Measurements from ENCODE around the gene ROCK2.
"Not testable (repeated sequence)": the region's sequence is repeated elsewhere in the genome, so short reads cannot be mapped to it uniquely, and the experiment has no call there.

Gene ROCK2

DNA sequence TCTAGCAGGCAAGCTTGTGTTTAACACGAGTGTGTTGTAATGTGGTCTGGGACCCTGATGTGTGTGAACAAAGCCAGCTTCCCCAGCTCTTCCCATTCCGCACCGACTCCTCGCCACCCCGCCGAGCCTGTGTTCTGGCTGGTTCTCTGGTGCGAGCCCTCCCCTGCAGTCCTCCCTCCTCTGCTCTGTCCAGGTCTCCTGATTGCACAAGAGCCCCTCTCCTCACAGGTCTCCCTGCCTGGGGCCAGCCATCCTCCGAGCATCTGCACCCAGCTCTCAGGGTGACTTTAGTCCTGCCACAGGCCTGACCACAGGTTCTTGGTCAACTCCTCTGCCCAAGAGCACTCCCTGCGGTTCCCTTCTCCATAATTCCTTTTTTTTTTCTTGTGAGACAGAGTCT is 175.9 kb downstream of the ROCK2 start:
- no peak for DNase-seq

DNA sequence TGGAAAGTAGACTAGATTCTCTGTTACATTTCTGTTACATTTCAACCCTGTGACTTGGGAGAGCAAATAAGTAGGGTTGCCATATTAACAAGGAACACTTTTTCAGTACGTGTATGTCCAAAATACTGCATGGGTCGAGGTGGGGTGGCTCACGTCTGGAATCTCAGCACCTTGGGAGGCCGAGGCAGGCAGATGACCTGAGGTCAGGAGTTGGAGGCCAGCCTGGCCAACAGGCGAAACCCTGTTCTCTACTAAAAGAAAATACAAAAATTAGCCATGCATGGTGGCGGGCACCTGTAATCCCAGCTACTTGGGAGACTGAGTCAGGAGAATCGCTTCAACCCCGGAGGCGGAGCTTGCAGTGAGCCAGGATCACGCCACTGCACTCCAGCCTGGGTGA is 178.0 kb downstream of the ROCK2 start:
- DNase-seq: no peak

- DNase-seq: not testable (repeated sequence)
Measured at GRCh38 chr2:11165046-11165445, 179.4 kb downstream of the ROCK2 start.

DNA sequence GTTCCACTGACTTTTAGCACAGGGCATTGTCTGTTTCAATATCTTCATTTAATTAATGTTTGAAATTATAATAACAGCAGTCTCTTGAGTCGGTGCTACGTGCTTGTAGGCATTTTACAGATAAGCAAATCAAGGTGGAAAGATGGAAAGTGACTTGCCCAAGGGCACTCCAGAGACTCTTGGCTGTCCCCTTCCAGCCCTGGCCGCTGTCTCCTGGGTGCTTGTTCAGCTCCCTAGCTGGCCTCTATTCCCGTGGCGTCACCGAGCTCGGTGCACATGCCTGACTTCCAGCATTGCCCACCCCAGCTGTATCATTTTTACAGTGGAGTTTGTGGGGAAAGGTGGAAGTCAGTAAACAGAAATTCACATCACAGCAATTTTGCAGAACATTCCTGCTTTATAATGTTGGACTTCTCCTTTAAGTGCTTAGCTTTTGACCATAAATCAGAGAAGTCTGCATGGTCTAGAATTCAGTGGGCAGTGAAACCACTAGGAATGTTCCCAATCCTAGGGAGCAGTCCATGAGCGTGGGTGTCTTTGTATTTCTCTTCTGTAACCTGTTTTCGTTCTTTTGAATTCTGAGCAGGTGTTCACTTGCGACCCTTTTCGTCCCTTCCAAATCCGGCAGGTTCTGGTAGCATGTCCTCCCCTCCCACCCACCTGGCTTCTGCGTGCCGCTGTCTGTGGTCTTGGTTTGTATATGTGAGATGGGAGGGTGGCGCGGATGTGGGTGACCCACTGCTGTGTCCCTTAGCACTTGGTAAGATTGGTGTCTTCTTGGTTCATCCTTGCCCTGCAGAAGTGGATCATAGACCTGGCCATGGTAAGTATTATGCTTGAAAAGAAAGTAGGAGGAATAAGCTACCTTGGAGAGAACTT is 180.8 kb downstream of the ROCK2 start:
- no peak for DNase-seq

DNA sequence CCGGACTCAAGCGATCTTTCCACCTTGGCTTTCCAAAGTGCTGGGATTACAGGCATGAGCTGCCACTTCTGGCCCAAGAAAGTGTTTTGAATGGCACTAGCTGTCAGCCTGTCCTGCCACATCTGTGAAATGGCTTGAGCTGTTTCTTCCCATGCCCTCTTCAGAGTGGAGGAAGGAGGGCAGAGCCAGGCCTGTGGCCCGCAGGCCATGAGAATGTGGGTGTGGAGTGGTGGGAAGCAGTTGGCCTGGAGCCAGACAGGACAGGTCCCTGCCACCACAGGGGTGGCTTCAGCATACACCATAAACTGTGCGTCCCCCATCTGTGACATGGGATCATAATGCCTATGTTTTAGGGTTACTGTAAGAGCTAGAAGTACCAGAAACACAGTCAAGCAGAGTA is 182.7 kb downstream of the ROCK2 start:
- DNase-seq: no peak

GRCh38 chr2:11160731-11161455 is 183.5 kb downstream of the ROCK2 start:
- DNase-seq: no peak

DNA sequence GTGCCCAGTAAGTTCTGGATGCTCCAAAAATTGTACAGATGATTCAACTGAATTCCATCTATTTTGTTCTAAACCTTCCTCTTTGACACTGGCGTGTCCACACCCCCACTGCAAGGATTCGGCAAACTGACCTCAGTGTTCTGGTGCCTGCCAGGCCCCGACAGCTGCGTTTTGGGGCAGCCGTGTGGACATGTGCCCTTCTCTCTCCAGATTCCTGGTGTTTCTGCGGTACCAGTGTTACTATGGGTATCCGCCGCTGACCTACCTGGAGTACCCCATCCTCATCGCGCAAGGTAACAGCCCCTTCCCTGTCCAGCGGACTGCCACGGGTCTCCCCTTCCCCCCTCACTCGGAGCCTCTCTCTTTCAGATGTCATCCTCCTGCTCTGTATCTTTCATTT is 184.2 kb downstream of the ROCK2 start:
- no peak for DNase-seq

DNA sequence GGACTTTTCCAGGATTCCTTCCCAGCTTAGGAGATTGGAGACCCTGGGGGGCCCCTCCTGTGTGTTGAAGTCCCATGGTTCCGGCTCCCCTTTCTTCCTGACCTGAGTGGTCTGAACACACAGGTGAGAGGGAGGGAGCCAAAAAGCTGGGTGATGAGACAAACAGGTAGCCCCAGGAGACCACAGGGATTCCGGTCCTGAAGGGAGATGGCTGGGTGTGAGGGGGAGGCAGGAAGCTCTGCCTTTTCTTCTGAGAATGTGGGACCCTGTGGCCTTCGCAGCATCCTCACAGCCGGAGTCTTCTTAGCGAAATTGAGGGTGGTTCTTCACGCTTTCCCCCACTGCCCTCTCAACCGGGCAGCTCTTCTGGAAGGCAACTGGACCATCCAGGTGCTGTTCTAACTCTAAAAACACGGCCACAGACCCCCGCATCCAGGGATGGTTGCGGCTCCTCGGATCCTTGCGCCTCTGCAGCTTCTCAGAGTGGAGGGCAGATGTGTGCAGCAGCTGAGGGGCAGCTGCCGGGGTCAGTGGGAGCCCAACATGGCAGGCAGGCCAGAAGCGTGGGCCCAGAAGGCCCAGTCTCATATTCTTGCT is 184.8 kb downstream of the ROCK2 start:
- no peak for DNase-seq

- no peak for DNase-seq
Measured at GRCh38 chr2:11158916-11159573, 185.4 kb downstream of the ROCK2 start.

DNA sequence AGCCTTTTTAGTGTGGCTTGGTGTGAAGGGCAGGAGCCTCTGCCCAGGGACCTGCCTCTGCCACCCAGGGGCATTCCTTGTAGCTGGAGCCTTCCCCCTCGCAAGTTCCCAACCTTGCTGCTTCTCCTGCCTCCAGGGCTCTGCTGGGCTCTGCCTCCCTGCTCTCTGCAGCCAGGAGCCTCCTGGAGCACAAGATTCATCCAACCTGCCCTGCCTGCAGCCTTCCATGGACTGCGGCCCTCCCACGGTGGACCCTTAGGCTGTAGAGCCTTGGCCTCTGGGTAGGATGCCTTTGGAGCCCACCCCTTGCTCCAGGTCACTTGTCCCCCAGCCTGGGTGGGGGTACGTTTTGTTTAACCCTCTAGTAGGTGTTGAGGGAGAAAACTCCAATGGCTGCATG is 186.7 kb downstream of the ROCK2 start:
- no peak for DNase-seq

- no peak for DNase-seq
Measured at GRCh38 chr2:11157296-11157695, 187.1 kb downstream of the ROCK2 start.

DNA sequence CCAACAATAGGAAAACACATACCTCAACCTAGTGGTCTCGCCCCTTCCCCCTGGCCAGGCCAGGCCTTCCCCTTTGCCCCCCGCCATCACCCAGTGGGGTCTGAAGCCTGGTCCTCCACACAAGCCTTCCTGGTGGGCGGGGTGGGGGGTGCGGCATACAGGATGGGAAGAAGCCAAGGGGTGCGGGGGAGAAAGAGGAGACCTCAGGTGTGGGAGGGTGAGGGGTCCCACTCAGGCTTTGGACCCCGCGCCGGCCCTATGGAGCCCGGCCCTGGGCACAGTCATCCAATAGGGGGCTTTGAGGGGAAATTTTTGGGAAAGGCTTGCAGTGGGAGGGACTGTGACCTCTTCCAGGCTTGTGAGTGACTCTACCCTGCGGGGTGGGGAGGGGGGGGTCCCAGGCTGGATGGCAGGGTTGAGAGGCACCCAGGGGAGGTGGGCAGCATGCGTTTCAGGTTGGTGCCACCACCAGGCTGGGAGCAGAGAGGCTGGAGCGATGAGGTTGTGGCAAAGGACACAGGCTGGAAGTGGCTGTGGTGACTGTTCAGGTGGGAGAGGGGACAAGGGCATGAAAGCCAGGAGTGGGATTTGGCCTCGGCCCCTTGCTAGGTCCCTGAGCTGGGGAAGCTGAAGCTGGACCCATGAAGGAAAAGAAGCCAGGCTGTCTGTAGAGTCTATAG is 187.9 kb downstream of the ROCK2 start:
- DNase-seq: no peak

DNA sequence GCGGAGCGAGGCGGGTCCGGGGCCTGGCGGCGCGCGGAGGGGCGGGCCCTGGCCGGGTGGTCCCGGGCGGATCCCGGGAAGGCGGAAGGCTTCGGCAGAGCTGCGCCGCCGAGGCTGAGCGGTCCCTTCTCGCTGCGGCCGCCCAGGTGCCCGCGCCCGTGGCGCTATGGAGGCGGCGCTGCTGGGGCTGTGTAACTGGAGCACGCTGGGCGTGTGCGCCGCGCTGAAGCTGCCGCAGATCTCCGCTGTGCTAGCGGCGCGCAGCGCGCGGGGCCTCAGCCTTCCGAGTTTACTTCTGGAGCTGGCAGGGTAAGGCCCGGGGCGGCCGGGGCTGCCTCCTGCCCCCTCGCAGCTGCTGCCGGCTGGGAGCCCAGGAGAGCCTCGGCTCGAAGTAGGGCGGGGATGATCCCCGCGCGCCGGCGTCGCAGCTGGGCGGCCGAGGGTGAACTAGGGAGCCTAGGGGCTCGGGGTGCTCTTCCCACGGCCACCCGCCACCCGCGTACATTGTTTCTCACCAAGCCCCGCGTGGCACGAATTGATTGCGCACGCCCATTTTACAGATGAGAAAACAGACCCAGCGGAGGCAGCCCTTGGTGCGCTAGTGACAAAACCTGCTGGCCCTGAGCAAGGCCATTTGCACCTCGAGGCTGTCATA is 188.9 kb downstream of the ROCK2 start, which contains the start of gene SLC66A3:
Gene SLC66A3 (plus strand): TSS at position 87 of the 655 bp plus-strand sequence. CDS start 80 bp downstream, at position 167.
- no peak for DNase-seq

DNA sequence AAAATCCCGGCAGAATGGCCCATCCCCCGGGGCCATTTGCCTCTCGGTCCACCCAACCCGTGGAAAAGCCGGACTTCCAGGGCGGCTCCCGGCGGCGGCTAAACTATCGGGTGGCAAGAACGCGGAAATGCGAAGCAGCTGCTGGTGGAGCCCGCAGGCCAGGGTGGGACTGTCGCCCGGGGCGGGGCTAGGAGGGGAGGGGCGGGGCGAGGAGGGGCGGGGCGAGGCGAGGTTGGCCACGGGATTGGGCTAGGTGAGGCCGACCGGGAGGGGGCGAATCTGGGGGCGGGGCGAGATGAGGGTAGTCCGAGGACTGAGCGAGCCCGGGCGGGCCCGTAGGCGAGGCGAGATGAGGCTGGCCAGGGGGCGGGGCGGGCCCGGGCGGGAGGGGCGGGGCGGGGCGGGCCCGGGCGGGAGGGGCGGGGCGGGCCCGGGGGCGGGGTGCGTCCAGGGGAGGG is 189.5 kb downstream of the ROCK2 start:
- DNase-seq: peak; percentile 96

- DNase-seq: no peak
Measured at GRCh38 chr2:11154016-11154922, 190.2 kb downstream of the ROCK2 start.

DNA sequence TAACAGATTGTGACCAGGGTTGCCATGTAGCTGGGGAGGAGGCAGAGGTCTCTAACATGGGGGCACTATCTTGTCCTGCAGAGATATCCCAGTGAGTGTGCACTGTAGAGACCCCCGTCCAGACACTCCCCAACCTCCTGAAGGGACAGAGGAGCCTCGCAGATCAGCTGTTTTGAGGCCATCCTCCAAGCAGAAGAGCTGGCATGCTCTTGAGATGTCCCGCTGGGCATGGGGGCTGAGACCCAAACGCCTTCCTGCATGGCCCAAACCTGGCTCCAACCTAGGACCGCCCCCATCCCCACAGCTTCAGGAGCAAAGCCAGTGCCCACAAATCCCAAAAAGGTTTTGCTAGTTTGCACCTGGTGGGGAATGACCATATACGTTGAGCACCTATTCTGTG is 191.8 kb downstream of the ROCK2 start:
- no peak for DNase-seq

GRCh38 chr2:11147263-11147662 is 197.2 kb downstream of the ROCK2 start:
- DNase-seq: no peak

DNA sequence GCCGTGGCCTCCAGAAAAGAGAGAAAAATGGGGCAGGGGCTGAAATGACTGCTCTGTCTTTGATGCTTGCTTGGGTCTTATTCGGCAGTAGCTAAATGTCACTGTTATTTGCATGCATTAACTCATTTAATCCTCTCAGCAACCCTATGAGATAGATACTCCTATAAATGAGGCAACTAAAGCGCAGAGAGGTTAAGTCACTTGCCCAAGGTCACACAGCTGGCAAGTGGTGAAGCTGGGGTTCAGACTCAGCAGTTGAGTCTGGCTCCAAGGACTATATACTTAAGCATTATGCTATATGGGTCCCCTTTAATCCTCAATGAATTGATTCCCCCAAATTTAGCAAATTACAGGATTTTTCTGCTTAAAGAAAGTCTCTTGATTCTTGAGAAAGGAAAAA is 198.4 kb downstream of the ROCK2 start:
- DNase-seq: no peak

GRCh38 chr2:11145350-11145749 is 199.1 kb downstream of the ROCK2 start:
- DNase-seq: no peak

GRCh38 chr2:11144738-11145079 is 199.7 kb downstream of the ROCK2 start:
- DNase-seq: no peak

All from activated effector memory CD4-positive, alpha-beta T cell treated with Interleukin-2 at 50 U/mL for 16 hours (primary cell).